Endodermal cell (in vitro differentiated cells): Measurements from ENCODE around the gene CBLB. TPM values are rescaled to one million over a fixed set of nuclear protein-coding genes. Genes with fewer than 3 reads are reported as not detected.

Experiments
- DNase-seq: peaks from one replicate; pipeline ENCODE4 v3.0.0-alpha.2; 2017
- H3K27ac ChIP-seq: 2 replicates; pipeline ENCODE4 v1.5.1; 2013; ENCODE audit warnings: mild to moderate bottlenecking, low read depth, low read length, moderate library complexity
- H3K27me3 ChIP-seq: 2 replicates; pipeline ENCODE4 v1.6.1; 2013; ENCODE audit warnings: mild to moderate bottlenecking, low read length, moderate library complexity; ENCODE audit not compliant: insufficient read depth, control insufficient read depth, poor library complexity, severe bottlenecking
- H3K36me3 ChIP-seq: 2 replicates; pipeline ENCODE4 v1.7.0; 2013; ENCODE audit warnings: mild to moderate bottlenecking, low read length, moderate library complexity; ENCODE audit not compliant: control insufficient read depth, insufficient read depth
- H3K4me1 ChIP-seq: one replicate; pipeline ENCODE4 v1.7.0; 2013; ENCODE audit warnings: low read length; ENCODE audit not compliant: control insufficient read depth, insufficient read depth
- H3K4me3 ChIP-seq: 2 replicates; pipeline ENCODE4 v1.5.1; 2013; ENCODE audit warnings: mild to moderate bottlenecking, low read length, moderate library complexity
- H3K9ac ChIP-seq: 2 replicates; pipeline ENCODE4 v1.6.1; 2013; ENCODE audit warnings: mild to moderate bottlenecking, low read length, moderate library complexity; ENCODE audit not compliant: poor library complexity, severe bottlenecking; ENCODE audit errors: extremely low read depth
- H3K9me3 ChIP-seq: 2 replicates; pipeline ENCODE4 v1.6.1; 2013; ENCODE audit warnings: mild to moderate bottlenecking, low read length, moderate library complexity; ENCODE audit not compliant: control insufficient read depth
- H3K27ac Mint-ChIP-seq: 2 replicates; pipeline ENCODE4 v1.8.0; 2020; ENCODE audit warnings: mixed read lengths
- H3K27me3 Mint-ChIP-seq: 2 replicates; pipeline ENCODE4 v1.8.0; 2021; ENCODE audit warnings: mild to moderate bottlenecking, mixed read lengths; ENCODE audit not compliant: insufficient read depth
- H3K36me3 Mint-ChIP-seq: 2 replicates; pipeline ENCODE4 v1.8.0; 2020; ENCODE audit warnings: low read depth, mixed read lengths
- H3K4me1 Mint-ChIP-seq: 2 replicates; pipeline ENCODE4 v1.8.0; 2020; ENCODE audit warnings: mixed read lengths
- H3K4me3 Mint-ChIP-seq: 2 replicates; pipeline ENCODE4 v1.8.0; 2020; ENCODE audit warnings: mild to moderate bottlenecking, moderate library complexity, mixed read lengths
- H3K9me3 Mint-ChIP-seq: 2 replicates; pipeline ENCODE4 v1.8.0; 2020; ENCODE audit warnings: mild to moderate bottlenecking, mixed read lengths
- WGBS, 2 experiments: methylation state at CpG; one replicate each; pipeline versions ENCODE4 v1.1.5 to v1.1.7; 2013; ENCODE audit warnings: missing lambda C conversion rate in 2 of 2, mixed read lengths in 1 of 2; ENCODE audit not compliant: insufficient coverage in 1 of 2, insufficient read length in 1 of 2; 5-methylcytosine and 5-hydroxymethylcytosine counted together
- total RNA-seq, 2 donors: library from RNA; stranded (reverse); fragmentation: NEBNext Ultra II Directional in 1 of 2; extraction: Animal tissue kit (Norgen Biotek cat#: 25700) in 1 of 2; gene quantifications; 2 replicates in 1 of 2; 3 replicates in 1 of 2; pipeline ENCODE4 v1.2.1, GENCODE V29; 2021
- TF ChIP-seq, protein P1 (sequence below): fragments of 200-600 bp; sonication (generic); conservative IDR thresholded peaks from 2 replicates; pipeline ENCODE4 v1.5.0; 2021; ENCODE audit warnings: antibody characterized with exemption, mild to moderate bottlenecking

CBLB gene
- total RNA-seq, 2 donors from 2014 or later, result 45.4 to 60.5 TPM

DNA sequence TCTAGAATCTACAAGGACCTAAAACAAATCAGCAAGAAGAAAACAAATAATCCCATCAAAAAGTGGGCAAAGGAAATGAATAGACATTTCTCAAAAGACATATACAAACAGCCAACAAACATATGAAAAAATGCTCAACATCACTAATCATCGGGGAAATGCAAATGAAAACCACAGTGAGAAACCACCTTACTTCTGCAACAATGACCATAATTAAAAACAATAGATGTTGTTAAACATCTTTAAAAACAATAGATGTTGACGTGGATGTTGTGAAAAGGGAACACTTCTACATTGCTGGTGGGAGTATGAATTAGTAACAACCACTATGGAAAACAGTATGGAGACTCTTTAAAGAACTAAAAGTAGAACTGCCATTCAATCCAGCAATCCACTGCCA, 96.2 kb downstream of the CBLB start:
- H3K9me3 Mint-ChIP-seq, result no peaks in the 10 kb centered on the region
- peaks cover 40% of the 10 kb centered on the region for H3K36me3 Mint-ChIP-seq
- H3K27me3 Mint-ChIP-seq, result no peaks in the 10 kb centered on the region
- DNase-seq, result no peak
- 100% methylated on average over 2 of the region's 2 CpGs; no CpG with 5 or more reads in 1 of the 2 experiments for WGBS, 2 experiments
- H3K4me1 ChIP-seq, result peaks cover 7% of the 10 kb centered on the region
- H3K36me3 ChIP-seq, result no peaks in the 10 kb centered on the region
- H3K27me3 ChIP-seq, result peaks cover 1% of the 10 kb centered on the region
- no peak overlapping the region for H3K4me3 ChIP-seq
- H3K9ac ChIP-seq, result no peak overlapping the region
- no peak overlapping the region for H3K27ac ChIP-seq
- peaks cover 20% of the 10 kb centered on the region for H3K4me1 Mint-ChIP-seq
- H3K9me3 ChIP-seq, result no peaks in the 10 kb centered on the region
- no peak overlapping the region for H3K4me3 Mint-ChIP-seq
- H3K27ac Mint-ChIP-seq, result no peak overlapping the region
- TF ChIP-seq, protein P1, sequence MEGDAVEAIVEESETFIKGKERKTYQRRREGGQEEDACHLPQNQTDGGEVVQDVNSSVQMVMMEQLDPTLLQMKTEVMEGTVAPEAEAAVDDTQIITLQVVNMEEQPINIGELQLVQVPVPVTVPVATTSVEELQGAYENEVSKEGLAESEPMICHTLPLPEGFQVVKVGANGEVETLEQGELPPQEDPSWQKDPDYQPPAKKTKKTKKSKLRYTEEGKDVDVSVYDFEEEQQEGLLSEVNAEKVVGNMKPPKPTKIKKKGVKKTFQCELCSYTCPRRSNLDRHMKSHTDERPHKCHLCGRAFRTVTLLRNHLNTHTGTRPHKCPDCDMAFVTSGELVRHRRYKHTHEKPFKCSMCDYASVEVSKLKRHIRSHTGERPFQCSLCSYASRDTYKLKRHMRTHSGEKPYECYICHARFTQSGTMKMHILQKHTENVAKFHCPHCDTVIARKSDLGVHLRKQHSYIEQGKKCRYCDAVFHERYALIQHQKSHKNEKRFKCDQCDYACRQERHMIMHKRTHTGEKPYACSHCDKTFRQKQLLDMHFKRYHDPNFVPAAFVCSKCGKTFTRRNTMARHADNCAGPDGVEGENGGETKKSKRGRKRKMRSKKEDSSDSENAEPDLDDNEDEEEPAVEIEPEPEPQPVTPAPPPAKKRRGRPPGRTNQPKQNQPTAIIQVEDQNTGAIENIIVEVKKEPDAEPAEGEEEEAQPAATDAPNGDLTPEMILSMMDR, result no peak

DNA sequence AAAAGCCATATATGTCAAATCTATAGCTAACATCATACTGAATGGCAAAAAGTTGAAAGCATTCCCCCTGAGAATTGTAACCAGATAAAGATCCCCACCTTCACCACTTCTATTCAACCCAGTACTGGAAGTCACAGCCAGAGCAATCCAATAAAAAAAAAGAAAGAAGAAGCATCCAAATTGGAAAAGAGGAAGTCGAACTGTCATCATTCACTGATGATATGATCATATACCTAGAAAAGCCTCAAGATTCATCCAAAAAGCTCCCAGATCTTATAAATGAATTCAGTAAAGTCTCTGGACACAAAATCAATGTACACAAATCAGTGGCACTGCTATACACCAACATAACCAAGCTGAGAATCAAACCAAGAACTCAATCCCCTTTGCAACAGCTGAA, 97.4 kb downstream of the CBLB start:
- TF ChIP-seq, protein P1, result no peak
- H3K9me3 ChIP-seq, result no peaks in the 10 kb centered on the region
- no peaks in the 10 kb centered on the region for H3K36me3 ChIP-seq
- no peaks in the 10 kb centered on the region for H3K27me3 Mint-ChIP-seq
- no peaks in the 10 kb centered on the region for H3K27me3 ChIP-seq
- no peak for DNase-seq
- no peak overlapping the region for H3K4me3 ChIP-seq
- peaks cover 17% of the 10 kb centered on the region for H3K4me1 Mint-ChIP-seq
- peaks cover 40% of the 10 kb centered on the region for H3K36me3 Mint-ChIP-seq
- no peak overlapping the region for H3K4me3 Mint-ChIP-seq
- H3K27ac Mint-ChIP-seq, result no peak overlapping the region
- no peaks in the 10 kb centered on the region for H3K4me1 ChIP-seq
- H3K27ac ChIP-seq, result no peak overlapping the region
- H3K9me3 Mint-ChIP-seq, result no peaks in the 10 kb centered on the region
- no peak overlapping the region for H3K9ac ChIP-seq
- WGBS, 2 experiments, result 100% methylated on average over 1 of the region's 1 CpG; no CpG with 5 or more reads in 1 of the 2 experiments

DNA sequence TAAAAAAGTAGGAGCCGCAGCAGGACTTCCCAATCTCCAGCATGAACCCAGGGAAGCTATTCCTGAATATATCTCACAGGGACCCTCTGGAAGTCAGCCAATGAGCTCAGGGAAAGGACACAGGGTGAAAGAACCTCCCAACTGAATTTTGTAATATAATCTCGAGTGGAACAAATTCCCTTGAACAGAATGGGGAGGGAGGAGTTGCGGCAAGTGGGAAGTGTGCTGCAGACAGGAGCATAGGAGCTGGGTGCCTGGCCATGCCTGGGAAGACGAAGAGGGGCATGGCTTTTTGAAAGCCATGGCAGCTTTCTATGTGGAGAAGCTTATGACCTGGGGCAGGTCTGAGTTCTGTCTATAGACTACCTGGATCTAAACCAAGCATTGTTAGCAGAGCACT, 98.4 kb downstream of the CBLB start:
- Mint-ChIP-seq H3K4me3 (no peak overlapping the region), H3K9me3 (no peaks in the 10 kb centered on the region), H3K36me3 (peaks cover 50% of the 10 kb centered on the region), H3K27ac (peak overlapping the region; percentile 54), H3K27me3 (no peaks in the 10 kb centered on the region), H3K4me1 (peaks cover 10% of the 10 kb centered on the region)
- H3K4me1 ChIP-seq, result no peaks in the 10 kb centered on the region
- TF ChIP-seq, protein P1, result no peak
- H3K27ac ChIP-seq, result no peak overlapping the region
- H3K36me3 ChIP-seq, result no peaks in the 10 kb centered on the region
- DNase-seq, result no peak
- no peak overlapping the region for H3K4me3 ChIP-seq
- H3K27me3 ChIP-seq, result no peaks in the 10 kb centered on the region
- H3K9ac ChIP-seq, result no peak overlapping the region
- 83 to 92% methylated on average over 1 to 4 of the region's 4 CpGs for WGBS, 2 experiments
- H3K9me3 ChIP-seq, result no peaks in the 10 kb centered on the region
